Measurements from ENCODE around the gene DEPDC5. TPM values are rescaled to one million over a fixed set of nuclear protein-coding genes. Genes with fewer than 3 reads are reported as not detected.

The DEPDC5 gene
- total and polyA plus RNA-seq, 2 of the 8 experiments (the other 6 are each of a cell fraction or from before 2014, with no cell fraction given): 18.3 to 26.5 TPM

DNA sequence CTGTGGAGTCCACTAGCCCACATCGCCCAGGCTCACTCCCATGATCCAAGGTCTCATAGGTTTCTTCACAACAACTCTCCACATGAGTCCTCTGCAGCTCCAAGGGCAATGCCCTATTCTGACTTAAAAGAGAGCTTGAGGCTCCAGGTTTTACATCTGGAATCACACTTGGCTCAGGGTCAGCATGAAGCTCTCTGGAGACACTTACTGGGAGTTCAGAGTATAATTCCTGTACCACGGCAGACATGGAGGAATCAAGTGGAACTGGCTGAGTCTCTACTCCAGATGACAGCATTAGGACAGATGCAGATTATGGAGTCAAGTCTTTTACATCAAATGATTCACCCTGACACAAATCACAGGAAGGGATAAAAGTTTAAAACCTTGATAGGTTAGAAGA lies 15.3 kb upstream of the DEPDC5 start:
- Histone ChIP-seq H4K91ac (replicated peaks; ENCODE audit: insufficient read length, low read length) (no peak overlapping the region), H2BK12ac (ENCODE audit: low read depth, low read length) (no peak overlapping the region), H2BK20ac (ENCODE audit: low read length) (no peak overlapping the region), H3K18ac (ENCODE audit: extremely low read depth, low read length) (no peak overlapping the region), H3K4ac (replicated peaks; ENCODE audit: insufficient read length, low read depth, low read length) (no peak overlapping the region), H3K79me2 (ENCODE audit: control insufficient read depth in 1 of 2, insufficient read depth in 2 of 2, low read length in 2 of 2) (peaks cover 17 to 88% of the 10 kb centered on the region in 2 experiments; a peak in 3 of 4 replicates), H2BK15ac (ENCODE audit: low read length) (no peak overlapping the region), H2AFZ (ENCODE audit: low read length) (no peak overlapping the region), H3K9me3 (ENCODE audit: insufficient read depth in 2 of 2, low read depth in 1 of 2, low read length in 1 of 2) (no peaks in the 10 kb centered on the region), H3K23ac (ENCODE audit: insufficient read length) (no peak overlapping the region), H3K4me1 (replicated peaks in 1 of 4; ENCODE audit: control insufficient read depth in 3 of 4, insufficient read depth in 4 of 4, low read length in 3 of 4) (peaks cover 0 to 2% (median 0%) of the 10 kb centered on the region in 4 experiments; a peak in 1 of 7 replicates), H3K9ac (replicated peaks in 1 of 4; ENCODE audit: extremely low read depth in 1 of 4, low read depth in 3 of 4, low read length in 3 of 4) (no peak overlapping the region), H3K4me3 (ENCODE audit: extremely low read depth in 1 of 4, insufficient read depth in 2 of 4, low read depth in 3 of 4, low read length in 4 of 4) (no peak overlapping the region), H2AK5ac (ENCODE audit: low read depth, low read length) (no peak overlapping the region), H2BK120ac (replicated peaks; ENCODE audit: low read depth, low read length) (no peak overlapping the region), H4K8ac (ENCODE audit: extremely low read depth, insufficient read depth, low read length) (no peak overlapping the region), H3K14ac (ENCODE audit: insufficient read length) (no peak overlapping the region), H3K27ac (ENCODE audit: low read depth, low read length) (no peak overlapping the region), H2BK5ac (ENCODE audit: low read depth, low read length) (no peak overlapping the region), H4K5ac (ENCODE audit: insufficient read length, low read depth, low read length) (no peak overlapping the region), H3K23me2 (ENCODE audit: low read depth, low read length) (no peaks in the 10 kb centered on the region; the same call in 1 of the 2 replicates), H3K36me3 (ENCODE audit: control insufficient read depth in 2 of 4, insufficient read depth in 4 of 4, low read length in 3 of 4) (peaks cover 7 to 48% (median 24%) of the 10 kb centered on the region in 4 experiments), H3K4me2 (ENCODE audit: insufficient read depth in 1 of 2, low read depth in 2 of 2, low read length in 2 of 2) (no peak overlapping the region), H3K27me3 (replicated peaks in 1 of 4; ENCODE audit: control insufficient read depth in 3 of 4, extremely low read depth in 1 of 4, insufficient read depth in 3 of 4, low read length in 3 of 4) (no peaks in the 10 kb centered on the region), H3K79me1 (ENCODE audit: low read depth, low read length) (peaks cover 3% of the 10 kb centered on the region; the same call in 1 of the 2 replicates), H4K20me1 (replicated peaks in 1 of 2; ENCODE audit: control insufficient read depth in 1 of 2, insufficient read depth in 2 of 2, low read length in 2 of 2) (peaks cover 3 to 10% of the 10 kb centered on the region in 2 experiments), H3K56ac (replicated peaks; ENCODE audit: insufficient read length, low read depth, low read length) (no peak overlapping the region)
- POLR2A ChIA-PET (ENCODE audit: partially characterized antibody): interaction anchor here (0.6 to 1.5 kb wide), 4 partner anchors 9 to 17 kb away, joined by 3 to 4 read pairs (median 4); partner anchors contain the start of genes DEPDC5 and PRR14L
- FAIRE-seq (no peak), DNase-seq (ENCODE audit: low read depth in 1 of 2, low spot score in 2 of 2) (no peak)
- TF ChIP-seq, protein P1, sequence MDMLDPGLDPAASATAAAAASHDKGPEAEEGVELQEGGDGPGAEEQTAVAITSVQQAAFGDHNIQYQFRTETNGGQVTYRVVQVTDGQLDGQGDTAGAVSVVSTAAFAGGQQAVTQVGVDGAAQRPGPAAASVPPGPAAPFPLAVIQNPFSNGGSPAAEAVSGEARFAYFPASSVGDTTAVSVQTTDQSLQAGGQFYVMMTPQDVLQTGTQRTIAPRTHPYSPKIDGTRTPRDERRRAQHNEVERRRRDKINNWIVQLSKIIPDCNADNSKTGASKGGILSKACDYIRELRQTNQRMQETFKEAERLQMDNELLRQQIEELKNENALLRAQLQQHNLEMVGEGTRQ (IDR thresholded peaks at IDR 0.05; ENCODE audit: low read length): no peak
- TF ChIP-seq POLR2A (IDR thresholded peaks at IDR 0.05; ENCODE audit: control extremely low read depth in 1 of 2, low read depth in 2 of 2, low read length in 2 of 2) (no peak), ASH2L (IDR thresholded peaks at IDR 0.05; ENCODE audit: low read length) (no peak), E2F6 (IDR thresholded peaks at IDR 0.05) (no peak), TAF7 (optimal IDR thresholded peaks at IDR 0.05; ENCODE audit: borderline replicate concordance, low read depth, low read length) (no peak), SP2 (IDR thresholded peaks at IDR 0.05; ENCODE audit: low read length) (no peak)
- WGBS, 2 experiments (ENCODE audit: extremely low coverage in 1 of 2, insufficient coverage in 1 of 2, insufficient read length in 1 of 2, insufficient replicate concordance in 2 of 2, low coverage in 1 of 2, low lambda C conversion rate in 2 of 2, missing lambda C conversion rate in 1 of 2): 94% methylated on average over 2 of the region's 2 CpGs; no CpG with 5 or more reads in 1 of the 2 experiments
- CTCF ChIA-PET (ENCODE audit: partially characterized antibody): interaction anchor here (0.6 to 1.5 kb wide), 4 partner anchors 8 to 371 kb away, joined by 3 to 4 read pairs (median 4); partner anchors contain the start of gene PISD
